Parathyroid adenoma (tissue), 2 donors: ENCODE data around the gene TMPRSS15.

Experiments used
- H2AFZ ChIP-seq: fragments of 300-600 bp; sonication (generic); one replicate; pipeline ENCODE4 v1.7.0; 2017; ENCODE audit warnings: antibody characterized with exemption, mild to moderate bottlenecking
- H3K27ac ChIP-seq: fragments of 300-600 bp; sonication (generic); one replicate; pipeline ENCODE4 v1.7.0; 2017
- H3K27me3 ChIP-seq: fragments of 300-600 bp; sonication (generic); one replicate; pipeline ENCODE4 v1.7.0; 2017; ENCODE audit warnings: low read length; ENCODE audit not compliant: control insufficient read depth, insufficient read depth
- H3K36me3 ChIP-seq: fragments of 300-600 bp; sonication (generic); one replicate; pipeline ENCODE4 v1.7.0; 2017; ENCODE audit warnings: low read length; ENCODE audit not compliant: control insufficient read depth, insufficient read depth
- H3K4me1 ChIP-seq: fragments of 300-600 bp; sonication (generic); one replicate; pipeline ENCODE4 v1.7.0; 2017; ENCODE audit warnings: control low read depth
- H3K4me2 ChIP-seq: fragments of 300-600 bp; sonication (generic); one replicate; pipeline ENCODE4 v1.7.0; 2017; ENCODE audit warnings: low read length
- H3K4me3 ChIP-seq: fragments of 300-600 bp; sonication (generic); one replicate; pipeline ENCODE4 v1.7.0; 2017; ENCODE audit warnings: low read depth, low read length
- H3K79me2 ChIP-seq: fragments of 300-600 bp; sonication (generic); one replicate; pipeline ENCODE4 v1.7.0; 2017; ENCODE audit warnings: control low read depth
- H3K9ac ChIP-seq: fragments of 300-600 bp; sonication (generic); one replicate; pipeline ENCODE4 v1.7.0; 2017; ENCODE audit warnings: mild to moderate bottlenecking
- H3K9me3 ChIP-seq: fragments of 300-600 bp; sonication (generic); one replicate; pipeline ENCODE4 v1.7.0; 2017; ENCODE audit warnings: low read length; ENCODE audit not compliant: control insufficient read depth
- TF ChIP-seq, protein P1 (sequence below): fragments of 300-600 bp; sonication (generic); IDR thresholded peaks from one replicate; pipeline ENCODE4 v1.7.0; 2017; ENCODE audit warnings: antibody characterized with exemption, mild to moderate bottlenecking
- donor health status: primary hyperparathyroidism.

TMPRSS15 gene

DNA sequence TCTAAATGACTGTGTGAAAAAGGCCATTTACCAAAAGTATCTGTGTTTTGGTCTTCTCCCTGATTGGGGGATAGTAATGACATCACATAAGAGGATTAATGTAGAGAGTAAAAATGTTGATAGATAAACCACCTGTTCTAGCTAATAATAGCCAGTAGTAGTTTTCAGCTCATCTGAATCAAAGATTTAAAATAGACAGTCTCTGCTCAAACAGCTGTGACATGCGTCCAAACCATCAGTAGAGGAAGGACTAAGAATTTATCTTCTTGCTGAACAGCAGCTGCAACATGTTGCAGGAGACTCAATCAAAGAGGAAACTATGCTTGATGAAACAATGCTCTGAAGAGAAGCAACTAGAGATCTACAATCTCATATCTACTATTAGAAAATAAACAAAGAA lies 21.4 kb downstream of the TMPRSS15 start:
- no peaks in the 10 kb centered on the region for H3K79me2 ChIP-seq
- no peak overlapping the region for H2AFZ ChIP-seq
- no peak overlapping the region for H3K4me2 ChIP-seq
- no peaks in the 10 kb centered on the region for H3K36me3 ChIP-seq
- no peak overlapping the region for H3K27ac ChIP-seq
- H3K27me3 ChIP-seq: no peaks in the 10 kb centered on the region
- H3K4me3 ChIP-seq: no peak overlapping the region
- H3K9ac ChIP-seq: no peak overlapping the region
- H3K4me1 ChIP-seq: no peaks in the 10 kb centered on the region
- TF ChIP-seq, protein P1, sequence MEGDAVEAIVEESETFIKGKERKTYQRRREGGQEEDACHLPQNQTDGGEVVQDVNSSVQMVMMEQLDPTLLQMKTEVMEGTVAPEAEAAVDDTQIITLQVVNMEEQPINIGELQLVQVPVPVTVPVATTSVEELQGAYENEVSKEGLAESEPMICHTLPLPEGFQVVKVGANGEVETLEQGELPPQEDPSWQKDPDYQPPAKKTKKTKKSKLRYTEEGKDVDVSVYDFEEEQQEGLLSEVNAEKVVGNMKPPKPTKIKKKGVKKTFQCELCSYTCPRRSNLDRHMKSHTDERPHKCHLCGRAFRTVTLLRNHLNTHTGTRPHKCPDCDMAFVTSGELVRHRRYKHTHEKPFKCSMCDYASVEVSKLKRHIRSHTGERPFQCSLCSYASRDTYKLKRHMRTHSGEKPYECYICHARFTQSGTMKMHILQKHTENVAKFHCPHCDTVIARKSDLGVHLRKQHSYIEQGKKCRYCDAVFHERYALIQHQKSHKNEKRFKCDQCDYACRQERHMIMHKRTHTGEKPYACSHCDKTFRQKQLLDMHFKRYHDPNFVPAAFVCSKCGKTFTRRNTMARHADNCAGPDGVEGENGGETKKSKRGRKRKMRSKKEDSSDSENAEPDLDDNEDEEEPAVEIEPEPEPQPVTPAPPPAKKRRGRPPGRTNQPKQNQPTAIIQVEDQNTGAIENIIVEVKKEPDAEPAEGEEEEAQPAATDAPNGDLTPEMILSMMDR: no peak
- H3K9me3 ChIP-seq: no peaks in the 10 kb centered on the region

DNA sequence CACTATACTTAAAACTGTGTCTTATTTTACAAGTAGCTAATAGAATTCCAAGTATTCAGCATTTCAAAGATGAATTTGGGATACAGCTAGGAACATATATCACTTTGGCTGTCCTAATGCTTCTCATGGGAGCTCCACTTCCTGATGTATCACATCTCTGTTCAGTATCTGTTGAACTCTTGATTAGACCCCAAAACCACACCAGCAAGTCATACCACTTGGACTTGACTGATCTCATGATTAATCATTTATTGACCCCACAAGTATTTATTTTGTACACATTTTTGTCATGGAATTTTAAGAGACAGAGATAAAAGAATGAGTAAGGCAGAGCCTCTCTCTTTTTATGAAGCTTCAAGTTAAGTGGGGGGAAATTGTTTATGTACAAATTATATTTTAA lies 30.0 kb downstream of the TMPRSS15 start:
- Histone ChIP-seq H3K9ac (no peak overlapping the region), H3K27me3 (no peaks in the 10 kb centered on the region), H3K36me3 (no peaks in the 10 kb centered on the region), H2AFZ (no peak overlapping the region), H3K4me1 (no peaks in the 10 kb centered on the region), H3K79me2 (no peaks in the 10 kb centered on the region), H3K27ac (no peak overlapping the region), H3K4me3 (no peak overlapping the region), H3K9me3 (no peaks in the 10 kb centered on the region), H3K4me2 (no peak overlapping the region)
- TF ChIP-seq, protein P1: no peak

DNA sequence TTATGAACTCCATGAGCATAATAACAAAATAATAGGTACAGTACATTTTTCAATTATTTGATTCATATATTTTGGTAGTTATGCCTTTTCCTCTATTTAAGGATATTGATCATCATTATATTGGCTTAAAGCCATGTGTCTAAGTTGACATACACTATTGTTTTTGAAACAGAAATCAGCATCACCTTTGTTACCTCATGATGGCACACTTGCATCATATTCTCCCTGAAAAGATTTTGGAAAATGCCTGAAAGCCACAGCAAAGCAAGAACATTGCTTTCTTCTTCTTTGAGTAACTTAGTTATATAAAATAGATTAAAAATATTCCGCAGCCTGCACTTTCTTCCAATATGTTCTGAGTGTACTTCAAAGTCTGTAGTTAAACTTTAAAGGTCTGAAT lies 33.3 kb downstream of the TMPRSS15 start:
- no peak overlapping the region for H2AFZ ChIP-seq
- H3K9me3 ChIP-seq: no peaks in the 10 kb centered on the region
- no peaks in the 10 kb centered on the region for H3K4me1 ChIP-seq
- H3K36me3 ChIP-seq: no peaks in the 10 kb centered on the region
- TF ChIP-seq, protein P1: no peak
- no peak overlapping the region for H3K4me2 ChIP-seq
- H3K79me2 ChIP-seq: no peaks in the 10 kb centered on the region
- H3K9ac ChIP-seq: no peak overlapping the region
- no peak overlapping the region for H3K4me3 ChIP-seq
- H3K27ac ChIP-seq: no peak overlapping the region
- H3K27me3 ChIP-seq: no peaks in the 10 kb centered on the region

DNA sequence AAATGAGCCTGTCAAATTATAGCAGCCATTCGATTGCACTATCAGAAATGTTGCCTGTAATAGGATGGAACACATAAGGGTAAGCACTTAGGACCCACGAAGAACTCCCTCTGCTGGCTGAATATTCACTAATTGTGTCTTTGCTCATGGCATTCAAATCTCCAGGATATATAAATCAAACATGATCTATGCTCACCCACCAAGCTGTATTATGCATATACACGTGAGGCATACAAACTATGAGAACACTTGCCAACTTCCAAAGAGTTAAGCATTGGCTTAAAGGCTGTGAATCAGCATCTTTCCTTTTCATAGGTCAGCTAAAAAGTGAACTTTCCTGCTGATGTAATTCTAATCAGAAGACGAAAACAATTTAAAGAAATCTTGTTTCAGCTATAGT lies 34.5 kb downstream of the TMPRSS15 start:
- H3K4me3 ChIP-seq: no peak overlapping the region
- no peaks in the 10 kb centered on the region for H3K79me2 ChIP-seq
- no peak overlapping the region for H2AFZ ChIP-seq
- no peaks in the 10 kb centered on the region for H3K4me1 ChIP-seq
- H3K27me3 ChIP-seq: no peaks in the 10 kb centered on the region
- TF ChIP-seq, protein P1: no peak
- no peak overlapping the region for H3K27ac ChIP-seq
- no peaks in the 10 kb centered on the region for H3K36me3 ChIP-seq
- no peak overlapping the region for H3K4me2 ChIP-seq
- no peaks in the 10 kb centered on the region for H3K9me3 ChIP-seq
- no peak overlapping the region for H3K9ac ChIP-seq

DNA sequence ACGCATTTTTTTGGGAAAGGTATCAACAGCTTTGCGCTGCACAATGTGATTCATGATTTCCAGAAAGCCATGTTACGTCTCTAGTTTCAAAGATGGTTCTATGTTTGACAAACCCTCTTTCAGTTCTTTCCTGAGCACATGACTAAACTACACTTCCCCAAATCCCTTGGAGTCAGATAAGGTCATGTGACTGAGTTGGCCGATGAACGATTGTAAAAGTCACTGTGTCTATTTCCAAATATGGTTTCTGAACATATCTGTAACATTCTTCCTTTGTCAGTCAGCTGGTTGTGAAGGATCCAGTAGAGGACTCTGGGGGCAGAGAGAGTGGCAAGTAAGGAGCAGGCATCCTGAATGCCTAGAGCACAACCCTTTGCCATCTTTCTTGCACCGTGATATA lies 35.4 kb downstream of the TMPRSS15 start:
- no peak overlapping the region for H3K27ac ChIP-seq
- H3K4me1 ChIP-seq: no peaks in the 10 kb centered on the region
- no peaks in the 10 kb centered on the region for H3K9me3 ChIP-seq
- H3K4me2 ChIP-seq: no peak overlapping the region
- H3K4me3 ChIP-seq: no peak overlapping the region
- TF ChIP-seq, protein P1: no peak
- no peak overlapping the region for H3K9ac ChIP-seq
- H3K27me3 ChIP-seq: no peaks in the 10 kb centered on the region
- no peaks in the 10 kb centered on the region for H3K36me3 ChIP-seq
- H2AFZ ChIP-seq: no peak overlapping the region
- H3K79me2 ChIP-seq: no peaks in the 10 kb centered on the region
